Karpas-422 (cell line): ENCODE results near the gene CALML5. TPM values are rescaled to one million over a fixed set of nuclear protein-coding genes. Genes with fewer than 3 reads are reported as not detected.

Experiments
- total RNA-seq: library from RNA; depleted of rRNA; stranded (reverse); fragments of >200 nt; shearing (Covaris generic); gene quantifications from 2 replicates; pipeline ENCODE4 v1.2.3, GENCODE V29; 2014; ENCODE audit warnings: low replicate concordance; rRNA removed

Gene CALML5
- total RNA-seq, 1 experiment from 2014 or later = not detected

Other genes starting within 250 kb of the CALML5 start
- not detected in 2 replicates for gene UCN3, start 134.6 kb downstream of the CALML5 start, total RNA-seq
- 0.11 TPM in 1 of 2 replicates, not detected in the other for gene TUBAL3, start 94.7 kb downstream of the CALML5 start, total RNA-seq
- gene NET1, start 87.0 kb downstream of the CALML5 start, total RNA-seq = 37.2 and 39.1 TPM in 2 replicates
- gene CALML3, start 25.4 kb upstream of the CALML5 start, total RNA-seq = not detected in 2 replicates
- 12.2 and 26.0 TPM in 2 replicates for gene ASB13, start 167.0 kb upstream of the CALML5 start, total RNA-seq
- gene TASOR2, start 185.3 kb upstream of the CALML5 start, total RNA-seq = 57.7 and 63.7 TPM in 2 replicates